HL-60/S4 (cell line): Measurements from ENCODE around the gene B4GALNT2.
"Not testable (repeated sequence)": the region's sequence is repeated elsewhere in the genome, so short reads cannot be mapped to it uniquely, and the experiment has no call there.

Source experiments
- in situ Hi-C: fragments of 300-500 bp; cut with MboI; formaldehyde crosslinking; loops from 2 replicates; pipeline ENCODE4 v1.14.3; 2022; ENCODE audit warnings: low sequenced_read_pairs

The B4GALNT2 gene

GRCh38 chr17:49132699-49133364 lies at the start of gene B4GALNT2:
B4GALNT2 (plus strand) TSS chr17:49132769; CDS start chr17:49132793, 24 bp downstream.
- in situ Hi-C loops: no loop called here

- in situ Hi-C loops: not testable (repeated sequence)
Observed at GRCh38 chr17:49085046-49085445, 47.5 kb upstream of the B4GALNT2 start.

GRCh38 chr17:49085565-49086315 lies 46.8 kb upstream of the B4GALNT2 start:
- in situ Hi-C loops: no loop called here

GRCh38 chr17:49086316-49086605 lies 46.3 kb upstream of the B4GALNT2 start:
- in situ Hi-C loops: no loop called here

GRCh38 chr17:49086649-49087048 lies 45.9 kb upstream of the B4GALNT2 start:
- in situ Hi-C loops: no loop called here

GRCh38 chr17:49089094-49089493 lies 43.5 kb upstream of the B4GALNT2 start:
- in situ Hi-C loops: no loop called here

GRCh38 chr17:49090878-49091594 lies 41.5 kb upstream of the B4GALNT2 start:
- in situ Hi-C loops: no loop called here

- in situ Hi-C loops: no loop called here
Observed at GRCh38 chr17:49093131-49093530, 39.4 kb upstream of the B4GALNT2 start.

- in situ Hi-C loops: no loop called here
Observed at GRCh38 chr17:49100601-49101000, 32.0 kb upstream of the B4GALNT2 start.

- in situ Hi-C loops: no loop called here
Observed at GRCh38 chr17:49101054-49101534, 31.5 kb upstream of the B4GALNT2 start.

GRCh38 chr17:49103360-49103759 lies 29.2 kb upstream of the B4GALNT2 start:
- in situ Hi-C loops: not testable (repeated sequence)

GRCh38 chr17:49104511-49105074 lies 28.0 kb upstream of the B4GALNT2 start:
- in situ Hi-C loops: no loop called here

GRCh38 chr17:49106321-49107210 lies 26.0 kb upstream of the B4GALNT2 start:
- in situ Hi-C loops: no loop called here

GRCh38 chr17:49107211-49107557 lies 25.4 kb upstream of the B4GALNT2 start:
- in situ Hi-C loops: no loop called here

GRCh38 chr17:49108318-49108717 lies 24.3 kb upstream of the B4GALNT2 start:
- in situ Hi-C loops: no loop called here

GRCh38 chr17:49110509-49110908 lies 22.1 kb upstream of the B4GALNT2 start:
- in situ Hi-C loops: no loop called here

- in situ Hi-C loops: no loop called here
Observed at GRCh38 chr17:49111934-49112333, 20.6 kb upstream of the B4GALNT2 start.

- in situ Hi-C loops: no loop called here
Observed at GRCh38 chr17:49112936-49113335, 19.6 kb upstream of the B4GALNT2 start.

GRCh38 chr17:49114703-49115102 lies 17.9 kb upstream of the B4GALNT2 start:
- in situ Hi-C loops: no loop called here

GRCh38 chr17:49117587-49118230 lies 14.9 kb upstream of the B4GALNT2 start:
- in situ Hi-C loops: no loop called here
